Suppressor macrophage treated with lipopolysaccharide for 4 hours (primary cell): ENCODE measurements around the gene SEC63.
"Not testable (repeated sequence)": the region's sequence is repeated elsewhere in the genome, so short reads cannot be mapped to it uniquely, and the experiment has no call there.

Source experiments
- DNase-seq: peaks from one replicate; pipeline ENCODE4 v3.0.0-alpha.2; 2020

The SEC63 gene, protein sequence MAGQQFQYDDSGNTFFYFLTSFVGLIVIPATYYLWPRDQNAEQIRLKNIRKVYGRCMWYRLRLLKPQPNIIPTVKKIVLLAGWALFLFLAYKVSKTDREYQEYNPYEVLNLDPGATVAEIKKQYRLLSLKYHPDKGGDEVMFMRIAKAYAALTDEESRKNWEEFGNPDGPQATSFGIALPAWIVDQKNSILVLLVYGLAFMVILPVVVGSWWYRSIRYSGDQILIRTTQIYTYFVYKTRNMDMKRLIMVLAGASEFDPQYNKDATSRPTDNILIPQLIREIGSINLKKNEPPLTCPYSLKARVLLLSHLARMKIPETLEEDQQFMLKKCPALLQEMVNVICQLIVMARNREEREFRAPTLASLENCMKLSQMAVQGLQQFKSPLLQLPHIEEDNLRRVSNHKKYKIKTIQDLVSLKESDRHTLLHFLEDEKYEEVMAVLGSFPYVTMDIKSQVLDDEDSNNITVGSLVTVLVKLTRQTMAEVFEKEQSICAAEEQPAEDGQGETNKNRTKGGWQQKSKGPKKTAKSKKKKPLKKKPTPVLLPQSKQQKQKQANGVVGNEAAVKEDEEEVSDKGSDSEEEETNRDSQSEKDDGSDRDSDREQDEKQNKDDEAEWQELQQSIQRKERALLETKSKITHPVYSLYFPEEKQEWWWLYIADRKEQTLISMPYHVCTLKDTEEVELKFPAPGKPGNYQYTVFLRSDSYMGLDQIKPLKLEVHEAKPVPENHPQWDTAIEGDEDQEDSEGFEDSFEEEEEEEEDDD

DNA sequence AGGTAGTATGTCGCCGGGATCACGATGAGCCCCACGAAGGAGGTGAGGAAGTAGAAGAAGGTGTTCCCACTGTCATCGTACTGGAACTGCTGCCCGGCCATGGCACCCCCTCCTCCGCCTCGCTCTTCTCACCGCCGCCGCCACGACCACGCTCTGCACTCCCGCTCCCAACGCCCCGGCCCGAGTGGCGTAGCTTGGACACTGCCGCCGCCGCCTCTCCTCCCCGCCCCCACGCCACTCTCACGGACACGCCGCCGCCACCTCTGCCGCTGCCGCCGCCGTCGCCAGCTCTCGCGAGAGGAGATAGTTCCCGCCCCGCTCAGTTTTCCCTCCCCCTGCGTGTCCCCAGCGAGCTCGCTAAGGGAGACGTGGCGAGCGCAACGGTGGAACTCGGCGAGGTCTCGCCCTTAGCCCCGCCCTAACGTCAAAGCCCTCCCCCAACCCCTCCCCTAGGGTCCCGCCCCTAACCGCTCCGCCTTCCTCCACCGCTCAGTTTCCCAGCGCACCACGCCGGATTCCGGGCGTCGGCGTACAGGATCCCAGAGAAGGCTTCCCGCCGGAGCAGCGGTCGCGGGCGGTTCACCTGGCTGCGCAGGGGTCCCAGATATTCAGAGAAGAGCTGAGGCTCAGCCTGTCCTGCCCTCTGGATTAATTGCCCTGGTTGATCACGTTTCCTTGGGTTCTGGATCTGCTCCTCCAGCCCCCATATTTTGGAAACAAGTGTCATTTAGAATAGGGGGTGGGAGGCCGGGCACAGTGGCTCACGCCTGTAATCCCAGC is at the start of gene SEC63:
TSS of gene SEC63 (minus strand) at position 300 of the 780 bp plus-strand sequence. CDS start at position 101, 199 bp downstream.
- peak; percentile 99 for DNase-seq

DNA sequence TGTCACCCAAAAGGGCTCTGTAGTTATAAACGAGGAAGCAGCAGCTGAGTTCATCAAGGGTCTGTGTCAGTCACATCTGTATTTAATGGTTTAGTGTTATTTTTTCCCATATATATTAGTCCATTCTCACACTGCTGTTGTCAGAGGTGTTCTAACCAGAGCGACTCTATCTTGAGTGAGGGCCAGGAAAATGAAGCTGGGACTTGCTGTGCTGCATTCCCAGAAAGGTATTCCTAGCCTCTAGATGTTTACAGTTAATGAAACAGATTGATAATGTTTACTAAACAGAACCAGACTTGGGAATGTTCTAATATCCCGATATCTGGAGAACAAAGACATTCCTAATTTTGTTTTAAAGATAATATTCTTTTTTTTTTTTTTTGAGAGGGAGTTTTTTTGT is 48.0 kb upstream of the SEC63 start:
- no peak for DNase-seq

DNA sequence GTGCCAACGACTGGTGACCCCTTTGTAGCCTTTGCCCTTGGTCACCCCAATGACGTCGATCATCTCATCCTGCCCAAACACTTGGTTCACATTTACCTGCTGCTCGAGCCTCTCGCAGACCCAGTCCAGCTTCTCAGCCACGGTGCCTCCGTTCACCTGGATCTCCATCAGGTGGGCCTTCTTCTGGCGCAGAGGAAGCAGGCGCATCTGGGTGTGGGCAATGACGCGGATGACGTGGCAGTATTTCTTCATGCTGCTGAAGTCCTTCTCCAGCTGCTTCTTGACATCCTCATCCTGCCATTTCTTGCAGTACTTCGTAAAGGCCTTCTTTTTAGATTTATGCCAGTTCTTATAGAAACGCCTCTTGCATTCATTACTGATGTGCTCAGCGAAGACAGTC is 46.9 kb upstream of the SEC63 start:
- DNase-seq, result no peak

DNA sequence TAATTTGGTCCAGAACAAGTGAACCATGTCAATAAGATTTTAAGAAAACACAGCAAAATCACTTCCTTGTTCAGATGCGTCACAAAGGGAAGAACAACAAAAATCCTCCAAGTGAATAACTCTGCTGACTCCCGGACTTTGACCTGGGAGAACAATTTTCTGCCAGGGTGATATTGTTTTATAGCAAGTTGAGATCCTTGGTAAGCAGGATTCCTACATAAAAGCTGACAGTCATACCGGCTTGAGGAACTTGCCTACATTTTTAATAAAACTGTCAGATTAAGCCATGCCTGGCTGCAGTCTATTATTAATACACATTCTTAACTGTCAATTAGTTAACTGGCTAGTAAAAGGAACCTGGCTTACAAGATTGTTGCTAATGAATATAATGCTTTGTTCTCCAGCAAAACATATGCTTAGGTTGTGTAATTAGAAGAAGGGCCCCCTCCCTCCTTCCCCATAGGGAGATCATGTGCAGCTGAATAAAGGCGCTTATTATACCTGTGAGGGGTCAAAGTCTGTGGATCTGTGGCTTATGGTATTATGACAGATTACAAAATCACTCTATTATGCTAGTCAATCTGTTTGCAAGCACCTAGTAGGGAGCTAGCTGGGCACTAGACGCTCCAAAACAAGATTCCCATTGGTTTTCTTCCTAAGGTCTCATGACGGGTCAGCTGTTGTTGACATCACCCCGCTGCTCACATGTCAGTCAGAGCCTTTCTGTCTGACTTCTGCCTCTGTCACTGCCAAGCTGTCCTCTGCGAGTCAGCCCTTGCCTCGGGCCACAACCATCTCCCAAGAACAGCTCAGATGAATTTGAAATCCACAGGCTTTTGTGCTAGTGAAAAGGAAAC is 44.6 kb upstream of the SEC63 start:
- peak; percentile 58 for DNase-seq

DNA sequence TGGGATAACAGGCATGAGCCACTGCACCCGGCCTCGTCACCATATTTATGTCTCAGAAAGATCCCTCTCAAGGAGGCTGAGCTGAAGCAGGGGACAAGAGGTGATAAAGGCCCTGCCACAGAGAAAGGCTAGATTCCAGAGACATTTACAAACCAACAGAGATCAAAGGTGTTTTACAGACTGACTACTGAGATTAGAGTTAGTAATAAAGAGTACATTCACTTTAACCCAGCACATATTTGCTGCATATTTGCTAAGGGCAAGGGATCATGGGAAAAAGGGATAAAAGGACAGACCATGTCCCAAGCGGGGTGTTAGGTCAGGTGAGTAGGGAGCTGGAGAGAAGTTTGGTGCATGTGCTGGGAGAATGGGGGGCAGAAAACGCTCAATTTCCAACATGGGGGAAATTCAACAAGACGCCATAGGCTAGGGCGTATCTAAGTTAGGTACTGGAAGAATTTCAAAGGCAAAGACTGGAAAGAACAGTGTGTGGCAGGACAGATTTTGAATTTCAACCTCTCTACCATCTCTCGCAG is 43.8 kb upstream of the SEC63 start:
- DNase-seq, result no peak

DNA sequence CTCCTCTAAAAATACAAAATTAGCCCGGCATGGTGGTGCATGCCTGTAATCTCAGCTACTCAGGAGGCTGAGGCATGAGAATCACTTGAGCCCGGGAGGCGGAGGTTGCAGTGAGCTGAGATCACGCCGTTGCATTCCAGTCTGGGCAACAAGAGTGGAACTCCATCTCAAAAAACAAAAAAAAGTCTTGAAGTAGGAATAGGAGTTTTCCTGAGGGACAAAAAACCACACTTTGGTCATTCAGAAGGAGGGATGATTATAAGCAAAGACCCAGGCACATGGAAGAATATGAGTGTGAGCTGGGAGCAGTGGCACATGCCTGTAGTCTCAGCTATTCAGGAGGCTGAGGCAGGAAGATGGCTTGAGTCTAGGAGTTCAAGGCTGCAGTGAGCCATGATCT is 42.3 kb upstream of the SEC63 start:
- not testable (repeated sequence) for DNase-seq

DNA sequence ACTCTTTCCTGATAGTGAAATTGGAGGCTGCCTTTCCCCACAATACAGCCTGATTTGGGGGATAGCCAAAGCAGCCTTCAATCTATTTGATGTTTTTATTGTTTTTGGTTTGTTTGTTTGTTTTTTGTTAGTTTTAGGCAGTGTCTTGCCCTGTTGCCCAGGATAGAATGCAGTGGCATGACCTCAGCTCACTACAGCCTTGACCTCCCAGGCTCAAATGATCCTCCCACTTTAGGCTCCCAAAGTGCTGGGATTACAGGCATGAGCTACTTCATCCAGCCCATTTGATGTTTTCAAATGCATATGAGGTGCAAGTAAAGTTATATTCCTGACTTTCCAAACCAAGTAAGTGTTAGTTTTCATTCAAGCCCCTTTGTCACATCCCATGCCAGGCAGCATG is 41.3 kb upstream of the SEC63 start:
- no peak for DNase-seq

DNA sequence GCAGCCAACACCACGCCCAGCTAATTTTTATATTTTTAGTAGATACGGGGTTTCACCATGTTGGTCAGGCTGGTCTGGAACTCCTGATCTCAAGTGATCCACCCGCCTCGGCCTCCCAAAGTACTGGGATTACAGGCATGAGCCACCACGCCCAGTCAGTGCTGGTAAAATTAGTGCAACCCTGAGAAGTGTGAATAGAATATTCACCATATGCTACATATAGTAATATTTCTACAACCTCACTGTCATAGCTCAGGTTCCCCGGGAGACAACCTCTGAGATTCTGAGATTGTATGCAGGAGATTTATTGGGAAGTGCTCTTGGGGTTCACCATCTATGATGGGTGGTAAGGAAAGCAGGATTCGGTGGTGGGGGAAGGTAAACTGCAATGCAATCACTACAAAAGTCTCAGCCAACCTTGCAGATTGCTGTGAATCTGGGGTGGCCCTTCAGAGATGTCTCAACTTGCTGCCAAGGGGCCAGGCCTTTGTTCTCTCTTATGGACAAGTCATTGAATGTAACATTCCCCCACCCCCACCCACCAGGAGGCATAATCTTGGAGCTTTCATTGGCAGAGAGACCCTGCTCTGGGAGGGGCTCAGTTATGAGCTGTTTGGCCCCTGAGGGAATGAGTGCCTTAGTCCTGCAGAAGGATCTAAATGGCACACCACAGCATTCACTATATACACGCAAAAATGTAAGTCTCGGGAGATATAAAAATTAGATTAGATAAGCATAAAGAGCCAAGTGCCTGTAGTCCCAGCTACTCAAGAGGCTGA is 34.0 kb upstream of the SEC63 start:
- DNase-seq, result no peak

DNA sequence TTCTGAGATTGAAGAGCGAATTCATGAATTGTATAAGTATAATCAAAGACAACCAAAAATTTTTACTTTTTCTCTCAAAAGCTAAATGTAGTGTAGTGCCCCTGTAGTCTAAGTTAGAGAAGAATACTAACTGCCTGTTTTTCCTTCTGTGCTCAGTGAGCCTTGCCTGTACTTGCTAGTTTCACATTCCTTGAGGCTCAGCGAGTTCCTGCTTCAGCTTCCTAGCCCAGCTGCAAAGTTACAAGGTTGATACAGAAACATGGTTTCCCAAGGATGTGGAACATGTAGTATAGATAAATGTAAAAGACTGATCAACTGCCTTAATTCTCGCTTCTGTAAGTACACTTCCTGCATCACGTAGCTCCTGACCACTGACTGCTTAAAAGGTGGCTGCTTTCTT is 33.1 kb upstream of the SEC63 start:
- DNase-seq, result no peak

DNA sequence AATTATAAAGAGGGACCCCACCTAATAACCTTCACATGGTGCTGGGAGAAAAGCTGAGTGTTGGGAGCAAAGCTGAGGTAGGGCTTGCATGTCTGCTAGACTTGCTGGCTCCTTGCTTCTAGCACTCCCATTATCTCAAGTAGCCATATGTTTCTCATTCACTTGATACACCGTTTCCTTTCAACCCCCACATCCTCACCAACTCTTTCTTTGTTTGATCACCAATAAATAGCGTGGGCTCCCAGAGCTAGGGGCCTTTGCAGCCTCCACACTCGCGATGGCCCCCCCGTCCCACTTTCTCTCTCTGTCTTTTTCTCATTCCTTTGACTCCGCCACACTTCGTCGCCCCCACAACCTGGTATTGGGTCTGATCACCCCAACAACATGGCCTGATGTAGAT is 32.6 kb upstream of the SEC63 start:
- DNase-seq, result not testable (repeated sequence)

DNA sequence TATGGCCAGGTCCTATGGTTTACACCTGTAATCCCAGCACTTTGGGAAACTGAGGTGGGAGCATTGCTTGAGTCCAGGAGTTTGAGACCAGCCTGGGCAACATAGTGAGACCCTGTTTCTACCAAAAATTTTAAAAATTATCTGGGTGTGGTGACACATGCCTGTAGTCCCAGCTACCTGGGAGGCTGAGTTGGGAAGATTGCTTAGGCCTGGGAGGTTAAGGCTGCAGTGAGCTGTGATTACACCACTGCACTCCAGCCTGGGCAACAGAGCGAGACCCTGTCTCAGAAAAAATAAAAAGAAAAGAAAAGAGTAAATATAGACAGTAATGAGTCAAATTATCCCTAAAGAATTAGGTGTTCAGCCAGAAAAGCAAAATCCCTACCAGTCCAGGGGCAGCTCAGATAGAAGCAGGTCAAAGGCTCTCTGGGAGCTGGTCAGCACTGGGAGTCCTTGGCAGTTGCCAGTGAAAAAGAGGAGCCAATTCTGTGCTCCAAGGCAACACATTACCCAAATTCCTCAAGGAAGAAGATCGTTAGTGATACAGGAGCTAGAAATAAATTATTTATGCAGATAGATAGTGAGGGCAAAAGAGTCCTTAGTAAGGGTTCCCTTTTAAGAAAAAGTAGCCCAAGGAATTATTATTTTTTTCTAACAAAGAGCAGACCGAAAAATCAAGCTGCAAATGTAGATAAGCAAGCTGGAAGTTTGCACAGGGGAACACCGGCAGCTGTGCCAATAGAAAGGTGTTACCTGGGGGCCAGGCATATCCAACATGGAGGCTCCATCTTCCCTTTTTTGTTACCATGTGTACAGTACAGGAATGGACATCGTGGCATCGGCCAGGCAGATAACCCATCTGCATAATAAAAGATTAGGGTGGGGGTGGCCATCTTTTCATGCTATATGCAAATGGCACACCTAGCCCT is 31.4 kb upstream of the SEC63 start:
- no peak for DNase-seq

DNA sequence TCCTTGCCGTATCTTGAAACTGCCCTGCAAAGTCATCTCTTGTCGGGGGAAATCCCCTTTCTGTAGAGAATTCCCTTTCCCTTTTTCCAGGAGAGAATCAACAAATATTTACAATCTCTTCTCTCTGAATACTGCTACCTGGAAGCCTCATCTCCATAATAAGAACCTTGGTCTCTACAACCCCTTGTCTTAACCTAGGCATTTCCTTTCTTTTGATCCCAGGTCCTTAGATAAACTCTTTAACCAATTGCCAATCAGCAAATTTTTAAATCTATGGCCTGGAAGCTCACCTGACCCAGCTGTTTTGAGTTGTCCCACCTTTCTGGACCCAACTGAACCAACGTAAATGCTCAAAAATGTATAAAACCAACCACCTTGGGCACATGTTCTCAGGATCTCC is 30.6 kb upstream of the SEC63 start:
- DNase-seq, result no peak

DNA sequence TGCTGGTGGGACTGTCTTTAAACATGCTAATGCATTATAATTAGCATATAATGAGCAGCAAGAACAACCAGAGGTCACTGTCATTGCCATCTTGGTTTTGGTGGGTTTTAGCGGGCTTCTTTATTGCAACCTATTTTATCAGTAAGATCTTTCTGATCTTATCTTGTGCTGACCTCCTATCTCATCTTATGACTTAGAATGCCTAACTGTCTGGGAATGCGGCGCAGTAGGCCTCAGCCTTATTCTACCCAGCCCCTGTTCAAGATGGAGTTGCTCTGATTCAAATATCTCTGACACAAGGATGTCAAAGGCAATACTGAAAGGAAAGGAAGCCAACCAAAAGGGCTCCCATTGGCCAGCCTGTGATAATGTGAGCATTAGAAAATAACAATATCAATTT is 29.8 kb upstream of the SEC63 start:
- DNase-seq, result no peak

DNA sequence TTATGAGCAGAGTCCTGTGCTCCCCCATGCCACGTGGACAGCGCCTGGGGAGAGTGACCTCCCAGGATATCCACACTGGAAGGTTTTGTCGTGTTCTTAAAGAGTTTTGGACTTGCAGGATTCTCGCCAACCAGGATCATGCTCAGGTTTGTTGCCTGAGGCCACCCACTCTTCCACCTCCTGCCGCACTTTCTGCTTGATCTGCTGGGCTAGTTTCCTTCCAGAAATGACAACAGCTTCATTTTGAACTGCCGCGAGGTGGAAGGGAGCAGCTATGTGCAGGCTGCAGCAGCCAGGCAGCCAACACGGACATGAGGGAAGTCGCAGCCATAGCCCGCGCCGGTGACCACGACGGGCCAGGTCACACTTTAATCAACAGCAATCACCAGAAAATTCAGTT is 27.7 kb upstream of the SEC63 start:
- no peak for DNase-seq

DNA sequence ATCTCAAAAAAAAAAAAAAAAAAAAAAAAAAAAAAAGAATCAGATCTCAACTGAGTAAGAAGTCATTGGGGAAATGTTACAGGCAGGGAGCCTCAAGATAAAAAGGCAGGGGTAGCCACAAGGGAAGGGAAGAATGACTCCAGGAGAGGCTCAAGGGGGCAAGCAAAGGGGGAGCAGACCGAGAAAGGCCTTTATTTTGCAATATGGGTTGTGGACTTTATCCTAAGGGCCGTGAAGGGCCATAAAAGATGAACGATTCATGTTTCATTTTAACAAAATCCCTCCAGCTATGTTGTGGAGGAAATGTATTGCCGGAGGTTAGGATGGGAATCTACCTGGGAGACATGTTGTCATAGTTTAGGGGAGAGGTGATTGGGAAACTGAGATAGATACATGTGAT is 25.8 kb upstream of the SEC63 start:
- DNase-seq, result no peak

DNA sequence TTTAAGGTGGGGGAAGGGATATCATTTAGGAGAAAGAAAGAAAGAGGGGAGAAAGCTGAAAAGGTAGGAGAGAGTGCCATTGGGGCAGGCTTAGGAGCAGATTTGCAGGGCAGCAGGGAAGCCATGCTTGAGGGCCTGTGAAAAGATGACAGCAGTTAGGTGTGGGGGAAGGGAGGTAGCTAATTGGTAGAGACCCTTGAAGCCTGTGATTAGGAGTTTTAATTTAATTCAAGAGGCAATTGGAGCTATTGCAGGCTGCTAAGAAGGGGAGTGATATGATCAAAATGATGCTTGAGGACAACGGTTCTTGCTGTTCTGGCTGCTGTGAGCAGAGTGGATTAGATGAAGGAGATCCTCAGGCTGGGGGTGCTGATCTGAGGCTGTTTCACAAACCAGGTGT is 24.5 kb upstream of the SEC63 start:
- DNase-seq, result no peak

DNA sequence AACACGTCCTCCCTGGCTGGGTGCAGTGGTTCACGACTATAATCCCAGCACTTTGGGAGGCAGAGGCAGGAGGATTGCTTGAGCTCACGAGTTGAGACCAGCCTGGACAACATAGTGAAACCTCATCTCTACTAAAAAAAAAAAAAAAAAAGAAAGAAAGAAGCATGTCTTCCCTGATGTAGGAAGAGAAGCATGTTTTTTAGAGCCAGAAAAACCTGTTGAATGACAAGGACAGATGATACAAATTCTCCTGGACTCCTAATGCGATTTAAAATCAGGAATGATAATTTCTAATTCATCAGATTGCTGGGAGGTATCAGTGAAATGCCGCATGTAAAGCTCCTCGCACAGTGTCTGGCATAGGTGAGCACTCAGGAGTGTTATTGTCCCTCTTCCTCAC is 23.7 kb upstream of the SEC63 start:
- no peak for DNase-seq

DNA sequence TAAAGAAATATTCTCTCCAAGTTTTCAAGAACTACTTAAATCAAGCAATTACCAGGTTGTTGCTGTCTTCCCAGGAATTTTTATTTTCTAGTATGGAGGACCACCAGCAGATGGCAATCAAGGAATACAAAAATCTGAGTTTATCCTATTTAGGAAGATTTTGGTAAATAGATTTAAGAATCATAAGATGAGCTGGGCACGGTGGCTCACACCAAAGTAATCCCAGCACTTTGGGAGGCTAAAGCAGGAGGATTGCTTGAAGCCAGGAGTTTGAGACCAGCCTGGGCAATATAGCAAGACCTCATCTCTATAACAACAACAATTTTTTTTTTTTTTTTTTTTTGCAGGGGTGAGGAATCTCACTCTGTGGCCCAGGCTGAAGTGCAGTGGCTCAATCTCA is 19.3 kb upstream of the SEC63 start:
- DNase-seq, result peak; percentile 18

DNA sequence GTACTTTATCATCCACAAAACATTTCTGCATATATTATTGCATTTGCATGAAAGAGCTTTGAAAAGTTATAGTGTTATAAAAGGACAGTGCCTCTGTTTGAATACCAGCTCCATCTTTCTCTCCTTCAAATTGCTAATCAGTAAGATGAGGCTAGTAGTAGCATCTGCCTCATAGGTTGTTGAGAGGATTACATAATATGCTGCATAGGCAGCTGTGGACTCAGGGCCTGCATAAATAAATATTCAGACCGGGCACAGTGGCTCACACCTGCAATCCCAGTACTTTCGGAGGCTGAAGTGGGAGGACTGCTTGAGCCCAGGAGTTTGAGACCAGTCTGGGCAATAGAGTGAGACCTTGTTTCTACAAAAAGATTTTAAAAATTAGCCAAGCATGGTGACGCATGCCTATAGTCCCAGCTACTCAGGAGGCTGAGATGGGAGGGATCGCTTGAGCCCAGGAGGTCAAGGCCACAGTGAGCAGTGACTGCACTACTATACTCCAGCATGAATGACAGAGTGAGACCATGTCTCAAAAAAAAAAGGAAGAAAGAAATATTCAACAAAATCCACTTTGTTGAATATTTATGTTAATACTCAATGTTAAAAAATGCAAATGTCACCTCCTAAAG is 18.3 kb upstream of the SEC63 start:
- no peak for DNase-seq

DNA sequence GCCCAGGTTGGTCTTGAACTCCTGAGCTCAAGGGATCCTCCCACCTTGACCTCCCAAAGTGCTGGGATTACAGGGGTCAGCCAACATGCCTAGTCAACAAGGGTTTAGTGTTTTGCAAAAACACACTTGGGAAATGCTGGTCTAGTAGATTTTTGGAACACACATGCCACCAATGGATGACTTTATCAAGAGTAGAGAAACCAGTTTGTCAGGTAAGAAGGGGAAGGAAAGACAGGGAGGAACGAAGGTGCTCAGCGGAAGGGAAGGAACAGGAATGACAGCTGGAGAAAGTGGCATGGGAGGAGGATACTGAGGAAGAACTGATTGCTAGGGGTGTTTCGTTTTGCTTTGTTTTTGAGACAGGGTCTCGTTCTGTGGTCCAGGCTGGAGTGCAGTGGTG is 15.6 kb upstream of the SEC63 start:
- no peak for DNase-seq
